Gastroesophageal sphincter (tissue), 4 donors: Measurements from ENCODE around the gene CGB1. TPM values are rescaled to one million over a fixed set of nuclear protein-coding genes. Genes with fewer than 3 reads are reported as not detected.

ENCODE experiments used
- ATAC-seq: fragments of 150-250 bp; one replicate; pipeline ENCODE4 v1.9.1; 2016; ENCODE audit warnings: mild to moderate bottlenecking, moderate library complexity
- H3K27ac ChIP-seq, 4 donors: fragments of 200-600 bp; sonication (generic) in 3 of 4; 1 replicate in 3 of 4; 2 replicates in 1 of 4; pipeline ENCODE4 v1.5.1; 2016 to 2019
- H3K27me3 ChIP-seq: fragments of 200-600 bp; sonication (generic); one replicate; pipeline ENCODE4 v1.5.1; 2019
- H3K36me3 ChIP-seq, 2 donors: fragments of 200-600 bp; sonication (generic); one replicate each; pipeline ENCODE4 v1.5.1; 2019; ENCODE audit warnings: control low read depth in 1 of 2
- H3K4me1 ChIP-seq, 3 donors: fragments of 200-600 bp; sonication (generic); 1 replicate in 2 of 3; 2 replicates in 1 of 3; pipeline ENCODE4 v1.5.1; 2016 to 2019; ENCODE audit warnings: control low read depth in 2 of 3
- H3K4me3 ChIP-seq, 2 donors: fragments of 200-600 bp; sonication (generic); one replicate each; pipeline ENCODE4 v1.5.1; 2019; ENCODE audit warnings: mild to moderate bottlenecking in 1 of 2, moderate library complexity in 1 of 2
- H3K9me3 ChIP-seq, 3 donors: fragments of 200-600 bp; sonication (generic); one replicate each; pipeline ENCODE4 v1.5.1; 2017 to 2019; ENCODE audit warnings: control low read depth in 2 of 3
- CTCF ChIP-seq, 4 experiments: fragments of 200-600 bp in 2 of 4; fragments of 450-650 bp in 2 of 4; sonication (generic) in 1 of 4; IDR thresholded peaks; one replicate each; pipeline ENCODE4 v1.5.1; 2017 to 2019; ENCODE audit warnings: antibody characterized with exemption in 4 of 4, mild to moderate bottlenecking in 2 of 4, moderate library complexity in 2 of 4
- EP300 ChIP-seq: sonication (generic); formaldehyde crosslinking; IDR thresholded peaks from one replicate; pipeline ENCODE4 v1.6.1; 2017; ENCODE audit warnings: antibody characterized with exemption, mild to moderate bottlenecking
- POLR2A ChIP-seq, 2 donors: fragments of 450-650 bp; IDR thresholded peaks; one replicate each; pipeline ENCODE4 v1.6.1; 2017; ENCODE audit warnings: antibody characterized with exemption in 2 of 2, mild to moderate bottlenecking in 2 of 2, moderate library complexity in 1 of 2
- POLR2AphosphoS5 ChIP-seq: sonication (generic); formaldehyde crosslinking; IDR thresholded peaks from one replicate; pipeline ENCODE4 v1.6.1; 2017; ENCODE audit warnings: antibody characterized with exemption
- WGBS, 2 donors: methylation state at CpG; one replicate each; pipeline ENCODE4 v1.1.5; 2018; ENCODE audit warnings: low coverage in 1 of 2; 5-methylcytosine and 5-hydroxymethylcytosine counted together
- total RNA-seq, 4 donors: library from RNA; depleted of rRNA; stranded (reverse); fragments of >200 nt; gene quantifications; one replicate each; pipeline ENCODE4 v1.1.0, GENCODE V29; 2016

The CGB1 gene
- total RNA-seq, 4 donors from 2014 or later = not detected

DNA sequence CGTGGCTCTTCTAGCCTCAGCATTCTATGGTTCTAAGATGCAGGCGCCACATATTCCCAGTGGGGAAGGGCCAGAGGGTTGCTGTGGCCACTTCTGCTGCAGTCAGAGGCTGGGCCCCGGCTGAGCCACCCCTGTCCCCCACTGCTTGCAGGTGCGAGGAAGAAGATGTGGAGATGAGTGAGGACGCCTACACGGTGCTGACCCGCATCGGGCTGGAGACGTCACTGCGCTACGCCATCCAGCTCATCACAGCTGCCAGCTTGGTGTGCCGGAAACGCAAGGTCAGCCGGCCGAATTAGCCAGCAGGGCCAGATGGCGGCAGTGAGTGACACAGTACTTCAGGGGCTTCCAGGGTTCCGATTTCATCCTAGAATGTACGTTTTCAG is 21.8 kb downstream of the CGB1 start:
- H3K9me3 ChIP-seq = no peaks in the 10 kb centered on the region
- ATAC-seq = no peak
- peaks cover 0 to 27% (median 7%) of the 10 kb centered on the region in 3 donors for H3K4me1 ChIP-seq
- no peak overlapping the region for H3K27ac ChIP-seq
- TF ChIP-seq EP300 (no peak), POLR2AphosphoS5 (no peak), POLR2A (IDR thresholded peaks at IDR 0.05) (no peak), CTCF (IDR thresholded peaks at IDR 0.05) (no peak)
- 82 to 96% methylated on average over 4 to 5 of the region's 18 CpGs for WGBS, 2 donors
- peaks cover 0 to 65% of the 10 kb centered on the region in 2 donors for H3K36me3 ChIP-seq
- peaks cover 32% of the 10 kb centered on the region for H3K27me3 ChIP-seq
- no peak overlapping the region for H3K4me3 ChIP-seq

- Histone ChIP-seq H3K4me3 (no peak overlapping the region), H3K27ac (no peak overlapping the region), H3K9me3 (no peaks in the 10 kb centered on the region), H3K4me1 (peaks cover 0 to 21% (median 7%) of the 10 kb centered on the region in 3 donors), H3K36me3 (peaks cover 0 to 71% of the 10 kb centered on the region in 2 donors), H3K27me3 (peaks cover 26% of the 10 kb centered on the region)
- ATAC-seq = no peak
- 85 to 89% methylated on average over 11 to 16 of the region's 32 CpGs for WGBS, 2 donors
- TF ChIP-seq POLR2A (IDR thresholded peaks at IDR 0.05) (no peak), EP300 (no peak), CTCF (IDR thresholded peaks at IDR 0.05) (no peak), POLR2AphosphoS5 (no peak)
These were observed 22.4 kb downstream of the CGB1 start for GRCh38 chr19:49014123-49014869.

- peaks cover 0 to 96% of the 10 kb centered on the region in 2 donors for H3K36me3 ChIP-seq
- no peaks in the 10 kb centered on the region for H3K9me3 ChIP-seq
- no peak for ATAC-seq
- H3K27me3 ChIP-seq = peaks cover under 1% of the 10 kb centered on the region
- H3K4me3 ChIP-seq = no peak overlapping the region
- 82% methylated on average over 4 of the region's 17 CpGs; no CpG with 5 or more reads in 1 of the 2 donors for WGBS, 2 donors
- H3K27ac ChIP-seq = no peak overlapping the region
- TF ChIP-seq POLR2AphosphoS5 = no peak
- no peak for TF ChIP-seq EP300
- TF ChIP-seq POLR2A (IDR thresholded peaks at IDR 0.05) = no peak
- TF ChIP-seq CTCF (IDR thresholded peaks at IDR 0.05) = no peak
- H3K4me1 ChIP-seq = no peaks in the 10 kb centered on the region
These were observed 25.5 kb downstream of the CGB1 start for GRCh38 chr19:49011194-49011593.

- Histone ChIP-seq H3K4me1 (no peaks in the 10 kb centered on the region), H3K36me3 (peaks cover 0 to 96% of the 10 kb centered on the region in 2 donors), H3K9me3 (no peaks in the 10 kb centered on the region), H3K27ac (no peak overlapping the region), H3K27me3 (no peaks in the 10 kb centered on the region), H3K4me3 (no peak overlapping the region)
- WGBS, 2 donors = 82 to 90% methylated on average over 3 to 5 of the region's 18 CpGs
- TF ChIP-seq POLR2AphosphoS5 = no peak
- no peak for TF ChIP-seq POLR2A (IDR thresholded peaks at IDR 0.05)
- no peak for TF ChIP-seq CTCF (IDR thresholded peaks at IDR 0.05)
- no peak for TF ChIP-seq EP300
- no peak for ATAC-seq
These were observed 26.2 kb downstream of the CGB1 start for GRCh38 chr19:49010453-49010852.

GRCh38 chr19:49009828-49010227 is 26.9 kb downstream of the CGB1 start:
- Histone ChIP-seq H3K4me1 (no peaks in the 10 kb centered on the region), H3K27ac (no peak overlapping the region), H3K4me3 (no peak overlapping the region), H3K36me3 (peaks cover 0 to 96% of the 10 kb centered on the region in 2 donors), H3K9me3 (no peaks in the 10 kb centered on the region), H3K27me3 (no peaks in the 10 kb centered on the region)
- TF ChIP-seq POLR2AphosphoS5 (no peak), EP300 (no peak), CTCF (IDR thresholded peaks at IDR 0.05) (no peak)
- WGBS, 2 donors = 97% methylated on average over 13 of the region's 18 CpGs; no CpG with 5 or more reads in 1 of the 2 donors
- ATAC-seq = no peak
